Activated B cell treated with CpG ODN at 0.5 μM for 24 hours (primary cell): Measurements from ENCODE around the gene PVR. TPM values are rescaled to one million over a fixed set of nuclear protein-coding genes. Genes with fewer than 3 reads are reported as not detected.

ENCODE experiments used
- ATAC-seq: fragments of 200-7000 bp; cut with Tn5 transposase; one replicate; pipeline ENCODE4 v1.10.0; 2021; ENCODE audit warnings: low read depth, mild to moderate bottlenecking, moderate library complexity
- CTCF ChIA-PET: fragments of 350-600 bp; sonication (Branson Sonifier 250); formaldehyde crosslinking; loops from one replicate; lab custom pipeline; 2021; ENCODE audit warnings: antibody characterized with exemption; lab: Charles Lee
- POLR2A ChIA-PET: fragments of 350-600 bp; sonication (Branson Sonifier 250); formaldehyde crosslinking; loops from one replicate; lab custom pipeline; 2021; ENCODE audit warnings: antibody characterized with exemption; lab: Charles Lee
- DNase-seq: peaks from one replicate; pipeline ENCODE4 v3.0.0; 2022
- H3K27ac Mint-ChIP-seq: one replicate; pipeline ENCODE4 v1.8.0; 2020; ENCODE audit warnings: mixed read lengths
- H3K27me3 Mint-ChIP-seq: one replicate; pipeline ENCODE4 v1.8.0; 2021; ENCODE audit warnings: mixed read lengths
- H3K36me3 Mint-ChIP-seq: one replicate; pipeline ENCODE4 v1.8.0; 2021; ENCODE audit warnings: low read depth, mixed read lengths
- H3K4me1 Mint-ChIP-seq: one replicate; pipeline ENCODE4 v1.8.0; 2021; ENCODE audit warnings: mixed read lengths
- H3K4me3 Mint-ChIP-seq: one replicate; pipeline ENCODE4 v1.8.0; 2020; ENCODE audit warnings: mild to moderate bottlenecking, mixed read lengths
- H3K9me3 Mint-ChIP-seq: one replicate; pipeline ENCODE4 v1.8.0; 2020; ENCODE audit warnings: mixed read lengths
- CTCF ChIP-seq: fragments of 200-600 bp; IDR thresholded peaks from one replicate; pipeline ENCODE4 v1.8.0; 2022; ENCODE audit warnings: antibody characterized with exemption, mild to moderate bottlenecking
- intact Hi-C: fragments of 100-400 bp; cut with micrococcal nuclease; formaldehyde crosslinking; loops from one replicate; pipeline ENCODE4 v1.15.1; 2024
- total RNA-seq: library from RNA; stranded (reverse); gene quantifications from 2 replicates; pipeline ENCODE4 v1.2.3, GENCODE V29; 2022

The PVR gene
- total RNA-seq, 1 donor from 2014 or later: not detected

- intact Hi-C loops: no loop called here
- H3K36me3 Mint-ChIP-seq: no peaks in the 10 kb centered on the region
- H3K4me3 Mint-ChIP-seq: no peak overlapping the region
These were observed 24.9 kb upstream of the PVR start for GRCh38 chr19:44618640-44619357.

DNA sequence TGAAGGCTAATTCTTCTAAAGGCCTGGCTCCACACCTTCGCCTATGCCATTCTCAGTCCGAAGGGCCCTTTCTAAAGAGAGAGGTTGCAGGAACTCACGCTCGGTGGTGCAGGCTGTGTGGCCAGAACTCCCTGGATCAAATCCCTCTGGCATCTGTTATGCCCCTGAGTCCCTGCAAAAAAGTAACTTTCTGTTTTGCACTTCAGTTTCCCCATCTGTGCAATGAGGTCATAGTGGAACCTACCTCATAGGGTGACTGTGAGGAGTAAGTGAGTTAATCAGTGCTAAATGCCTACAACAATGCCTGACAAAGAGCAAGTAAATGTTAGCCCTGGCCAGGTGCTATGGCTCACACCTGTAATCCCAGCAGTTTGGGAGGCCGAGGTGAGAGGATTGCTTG lies 23.0 kb upstream of the PVR start:
- H3K27me3 Mint-ChIP-seq: peaks cover 9% of the 10 kb centered on the region
- H3K36me3 Mint-ChIP-seq: no peaks in the 10 kb centered on the region
- H3K4me1 Mint-ChIP-seq: no peaks in the 10 kb centered on the region
- intact Hi-C loops: no loop called here
- no peaks in the 10 kb centered on the region for H3K9me3 Mint-ChIP-seq
- POLR2A ChIA-PET: no interaction called here
- DNase-seq (no peak), ATAC-seq (no peak)
- H3K4me3 Mint-ChIP-seq: no peak overlapping the region
- no peak overlapping the region for H3K27ac Mint-ChIP-seq
- no peak for TF ChIP-seq CTCF
- CTCF ChIA-PET: no interaction called here

More at GRCh38 chr19:44618640-44619357, 24.9 kb upstream of the PVR start:
- no peak for TF ChIP-seq CTCF
- ChIA-PET CTCF (no interaction called here), POLR2A (no interaction called here)
- no peaks in the 10 kb centered on the region for H3K4me1 Mint-ChIP-seq
- peaks cover 9% of the 10 kb centered on the region for H3K27me3 Mint-ChIP-seq
- ATAC-seq (no peak), DNase-seq (no peak)
- no peak overlapping the region for H3K27ac Mint-ChIP-seq
- no peaks in the 10 kb centered on the region for H3K9me3 Mint-ChIP-seq

DNA sequence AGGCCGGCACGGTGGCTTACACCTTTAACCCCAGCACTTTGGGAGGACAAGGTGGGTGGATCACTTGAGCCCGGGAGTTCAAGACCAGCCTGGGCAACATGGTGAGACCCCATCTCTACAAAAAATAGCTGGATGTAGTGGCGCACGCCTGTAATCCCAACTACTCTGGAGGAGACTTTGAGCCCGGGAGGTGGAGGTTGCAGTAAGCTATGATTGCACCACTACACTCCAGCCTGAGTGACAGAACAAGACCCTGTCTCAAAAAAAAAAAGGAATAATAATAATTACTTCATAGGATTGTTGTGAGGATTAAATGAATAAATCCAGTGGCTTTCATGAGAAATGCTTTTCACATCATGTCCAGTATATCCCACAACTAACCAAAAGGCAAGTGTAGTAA lies 22.3 kb upstream of the PVR start:
- ATAC-seq (no peak), DNase-seq (no peak)
- Mint-ChIP-seq H3K9me3 (no peaks in the 10 kb centered on the region), H3K27me3 (peaks cover 9% of the 10 kb centered on the region), H3K4me1 (no peaks in the 10 kb centered on the region), H3K36me3 (no peaks in the 10 kb centered on the region), H3K4me3 (no peak overlapping the region), H3K27ac (no peak overlapping the region)
- no peak for TF ChIP-seq CTCF
- CTCF ChIA-PET: no interaction called here
- POLR2A ChIA-PET: no interaction called here
- intact Hi-C loops: no loop called here

- Mint-ChIP-seq H3K9me3 (no peaks in the 10 kb centered on the region), H3K27me3 (peaks cover 15% of the 10 kb centered on the region), H3K27ac (no peak overlapping the region), H3K4me3 (no peak overlapping the region), H3K4me1 (no peaks in the 10 kb centered on the region), H3K36me3 (no peaks in the 10 kb centered on the region)
- POLR2A ChIA-PET: no interaction called here
- CTCF ChIA-PET: interaction anchor here (0.6 kb wide), 1 partner anchor 11 kb away, joined by 3 read pairs; no protein-coding TSS in a partner anchor
- intact Hi-C loops: no loop called here
- TF ChIP-seq CTCF: no peak
- ATAC-seq (no peak), DNase-seq (no peak)
These were observed 20.6 kb upstream of the PVR start for GRCh38 chr19:44623080-44623479.

DNA sequence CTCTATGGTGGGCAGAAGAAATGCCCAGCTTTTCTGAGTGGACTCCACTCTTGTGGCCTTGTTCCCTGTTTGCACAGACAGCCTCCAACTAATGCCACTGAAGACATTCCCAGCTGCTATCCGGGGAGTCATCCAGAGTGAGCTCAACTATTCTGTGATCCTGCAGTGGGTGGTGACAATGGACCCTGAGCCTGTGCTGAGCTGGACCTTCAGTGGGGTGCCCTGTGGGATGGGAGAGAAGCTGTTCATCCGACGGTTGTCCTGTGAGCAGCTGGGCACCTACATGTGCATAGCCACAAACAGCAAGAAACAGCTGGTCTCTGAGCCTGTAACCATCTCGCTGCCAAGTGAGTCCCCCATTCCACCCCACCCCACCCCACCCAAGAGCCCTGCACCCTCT lies 20.1 kb upstream of the PVR start:
- TF ChIP-seq CTCF: no peak
- peaks cover 17% of the 10 kb centered on the region for H3K27me3 Mint-ChIP-seq
- CTCF ChIA-PET: interaction anchor here (0.6 kb wide), 1 partner anchor 12 kb away, joined by 3 read pairs; no protein-coding TSS in a partner anchor
- H3K9me3 Mint-ChIP-seq: no peaks in the 10 kb centered on the region
- POLR2A ChIA-PET: no interaction called here
- no peaks in the 10 kb centered on the region for H3K36me3 Mint-ChIP-seq
- intact Hi-C loops: no loop called here
- no peak overlapping the region for H3K27ac Mint-ChIP-seq
- no peak overlapping the region for H3K4me3 Mint-ChIP-seq
- DNase-seq (no peak), ATAC-seq (no peak)
- no peaks in the 10 kb centered on the region for H3K4me1 Mint-ChIP-seq
